Loucy (cell line): ENCODE results near the gene USP34.

Source experiments
- H2AFZ ChIP-seq: fragments of 200-600 bp; sonication (generic); 2 replicates; pipeline ENCODE4 v1.6.0; 2016; ENCODE audit warnings: antibody characterized with exemption, mild to moderate bottlenecking, low read length, moderate library complexity
- H3F3A ChIP-seq: fragments of 200-600 bp; 2 replicates; pipeline ENCODE4 v1.6.0; 2016; ENCODE audit warnings: antibody characterized with exemption, low read depth, mild to moderate bottlenecking
- H3K27me3 ChIP-seq: fragments of 200-600 bp; sonication (generic); 2 replicates; pipeline ENCODE4 v1.6.1; 2014; ENCODE audit warnings: low read length, mild to moderate bottlenecking; ENCODE audit not compliant: insufficient read depth, poor library complexity, severe bottlenecking
- H3K36me3 ChIP-seq: fragments of 200-600 bp; sonication (generic); 2 replicates; pipeline ENCODE4 v1.6.1; 2016; ENCODE audit warnings: low read length; ENCODE audit not compliant: insufficient read depth
- H3K4me1 ChIP-seq: fragments of 200-600 bp; sonication (generic); 2 replicates; pipeline ENCODE4 v1.5.1; 2014; ENCODE audit warnings: low read length, mild to moderate bottlenecking; ENCODE audit not compliant: insufficient read depth, poor library complexity, severe bottlenecking
- H3K4me2 ChIP-seq: fragments of 200-600 bp; sonication (generic); 2 replicates; pipeline ENCODE4 v1.6.0; 2014; ENCODE audit warnings: antibody characterized with exemption, low read length, low read depth, mild to moderate bottlenecking; ENCODE audit not compliant: poor library complexity, severe bottlenecking
- H3K4me3 ChIP-seq: fragments of 200-600 bp; sonication (generic); 2 replicates; pipeline ENCODE4 v1.5.1; 2014; ENCODE audit warnings: low read length, mild to moderate bottlenecking, mixed read lengths; ENCODE audit not compliant: poor library complexity, severe bottlenecking
- H3K79me2 ChIP-seq: fragments of 200-600 bp; sonication (generic); 2 replicates; pipeline ENCODE4 v1.6.1; 2014; ENCODE audit warnings: low read length; ENCODE audit not compliant: insufficient read depth
- H3K9ac ChIP-seq: fragments of 200-600 bp; sonication (generic); 2 replicates; pipeline ENCODE4 v1.6.0; 2014; ENCODE audit warnings: mild to moderate bottlenecking, low read depth, low read length, moderate library complexity; ENCODE audit not compliant: poor library complexity, severe bottlenecking
- H3K9me2 ChIP-seq: fragments of 200-600 bp; sonication (generic); replicated peaks from 2 replicates; pipeline ENCODE4 v1.6.1; 2016; ENCODE audit warnings: low read depth, low read length, mixed read lengths
- H3K9me3 ChIP-seq: fragments of 200-600 bp; sonication (generic); 2 replicates; pipeline ENCODE4 v1.6.1; 2014; ENCODE audit warnings: mild to moderate bottlenecking, antibody characterized with exemption, low read length, low read depth; ENCODE audit not compliant: insufficient read depth
- H4K20me1 ChIP-seq: fragments of 200-600 bp; sonication (generic); 2 replicates; pipeline ENCODE4 v1.6.0; 2014; ENCODE audit warnings: antibody characterized with exemption, low read length, mild to moderate bottlenecking; ENCODE audit not compliant: insufficient read depth, poor library complexity, severe bottlenecking
- EZH2phosphoT487 ChIP-seq: fragments of 200-600 bp; IDR thresholded peaks from 2 replicates; pipeline ENCODE4 v1.6.1; 2018; ENCODE audit warnings: antibody characterized with exemption, mild to moderate bottlenecking, moderate library complexity, borderline replicate concordance
- TF ChIP-seq, protein P1 (sequence below): fragments of 200-600 bp; sonication (generic); conservative IDR thresholded peaks from 2 replicates; pipeline ENCODE4 v1.5.1; 2014; ENCODE audit warnings: mild to moderate bottlenecking, antibody characterized with exemption, low read length

The USP34 gene

DNA sequence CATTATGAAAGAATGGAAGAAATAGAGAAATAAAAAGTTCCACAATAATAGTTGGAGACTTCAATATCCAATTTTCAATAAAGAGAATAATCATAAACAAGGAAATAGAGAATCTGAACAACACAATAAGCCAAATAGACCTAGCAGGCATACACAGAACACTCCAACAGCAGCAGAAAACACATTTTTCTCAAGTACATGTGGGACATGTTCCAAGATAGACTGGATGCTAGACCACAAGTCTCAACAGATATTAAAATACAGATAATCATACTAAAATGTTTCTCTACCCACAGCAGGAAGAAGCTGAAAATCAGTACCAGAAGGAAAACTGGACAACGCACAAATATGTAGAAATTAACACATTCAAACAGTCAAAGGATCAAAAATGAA is 113.9 kb downstream of the USP34 start:
- no peak overlapping the region for H3K9ac ChIP-seq
- H3K4me1 ChIP-seq, result no peaks in the 10 kb centered on the region
- no peak for TF ChIP-seq EZH2phosphoT487
- TF ChIP-seq, protein P1, sequence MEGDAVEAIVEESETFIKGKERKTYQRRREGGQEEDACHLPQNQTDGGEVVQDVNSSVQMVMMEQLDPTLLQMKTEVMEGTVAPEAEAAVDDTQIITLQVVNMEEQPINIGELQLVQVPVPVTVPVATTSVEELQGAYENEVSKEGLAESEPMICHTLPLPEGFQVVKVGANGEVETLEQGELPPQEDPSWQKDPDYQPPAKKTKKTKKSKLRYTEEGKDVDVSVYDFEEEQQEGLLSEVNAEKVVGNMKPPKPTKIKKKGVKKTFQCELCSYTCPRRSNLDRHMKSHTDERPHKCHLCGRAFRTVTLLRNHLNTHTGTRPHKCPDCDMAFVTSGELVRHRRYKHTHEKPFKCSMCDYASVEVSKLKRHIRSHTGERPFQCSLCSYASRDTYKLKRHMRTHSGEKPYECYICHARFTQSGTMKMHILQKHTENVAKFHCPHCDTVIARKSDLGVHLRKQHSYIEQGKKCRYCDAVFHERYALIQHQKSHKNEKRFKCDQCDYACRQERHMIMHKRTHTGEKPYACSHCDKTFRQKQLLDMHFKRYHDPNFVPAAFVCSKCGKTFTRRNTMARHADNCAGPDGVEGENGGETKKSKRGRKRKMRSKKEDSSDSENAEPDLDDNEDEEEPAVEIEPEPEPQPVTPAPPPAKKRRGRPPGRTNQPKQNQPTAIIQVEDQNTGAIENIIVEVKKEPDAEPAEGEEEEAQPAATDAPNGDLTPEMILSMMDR, result no peak
- H3K4me2 ChIP-seq, result no peak overlapping the region
- H2AFZ ChIP-seq, result no peak overlapping the region
- no peak overlapping the region for H3K4me3 ChIP-seq
- no peaks in the 10 kb centered on the region for H3K27me3 ChIP-seq
- H3K9me2 ChIP-seq, result no peaks in the 10 kb centered on the region
- H3K79me2 ChIP-seq, result peaks cover 64% of the 10 kb centered on the region
- peaks cover 29% of the 10 kb centered on the region; the same call in 1 of the 2 replicates for H3K36me3 ChIP-seq
- H4K20me1 ChIP-seq, result no peaks in the 10 kb centered on the region
- no peaks in the 10 kb centered on the region for H3F3A ChIP-seq
- H3K9me3 ChIP-seq, result peaks cover 10% of the 10 kb centered on the region; the same call in 1 of the 2 replicates

DNA sequence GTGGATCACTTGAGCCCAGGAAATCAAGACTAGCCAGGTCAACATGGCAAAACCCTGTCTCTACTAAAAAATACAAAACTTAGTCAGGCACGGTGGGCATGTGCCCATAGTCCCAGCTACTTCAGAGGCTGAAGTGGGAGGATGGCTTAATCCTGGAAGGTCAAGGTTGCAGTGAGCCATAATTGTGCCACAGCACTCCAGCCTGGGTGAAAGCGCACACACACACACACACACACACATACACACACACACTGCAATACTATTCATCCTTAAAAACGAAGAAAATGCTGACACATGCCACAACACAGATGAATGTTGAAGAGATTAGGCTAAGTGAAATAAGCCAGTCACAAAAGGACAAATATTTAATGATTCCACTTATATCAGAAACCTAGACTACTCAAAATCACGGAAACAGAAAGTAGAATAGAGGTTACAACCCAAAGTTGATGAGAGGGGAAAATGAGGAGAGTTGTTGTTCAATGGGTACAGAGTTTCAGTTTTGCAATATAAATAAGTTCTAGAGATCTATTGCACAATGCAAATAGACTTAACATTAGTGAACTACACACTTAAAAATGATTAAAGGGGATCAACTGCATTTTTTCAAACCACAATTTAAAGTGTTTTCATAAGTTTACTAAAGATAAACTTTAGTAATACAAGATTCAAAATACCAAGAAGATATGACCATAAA is 114.5 kb downstream of the USP34 start:
- Histone ChIP-seq H3K9me2 (no peaks in the 10 kb centered on the region), H3K4me2 (no peak overlapping the region), H3K4me1 (no peaks in the 10 kb centered on the region), H3K9me3 (peaks cover 10% of the 10 kb centered on the region; the same call in 1 of the 2 replicates), H2AFZ (no peak overlapping the region), H3K9ac (no peak overlapping the region), H3K36me3 (peaks cover 28% of the 10 kb centered on the region; the same call in 1 of the 2 replicates), H3F3A (no peaks in the 10 kb centered on the region), H3K79me2 (peaks cover 64% of the 10 kb centered on the region), H3K4me3 (no peak overlapping the region), H3K27me3 (no peaks in the 10 kb centered on the region), H4K20me1 (no peaks in the 10 kb centered on the region)
- TF ChIP-seq, protein P1, result no peak
- no peak for TF ChIP-seq EZH2phosphoT487

DNA sequence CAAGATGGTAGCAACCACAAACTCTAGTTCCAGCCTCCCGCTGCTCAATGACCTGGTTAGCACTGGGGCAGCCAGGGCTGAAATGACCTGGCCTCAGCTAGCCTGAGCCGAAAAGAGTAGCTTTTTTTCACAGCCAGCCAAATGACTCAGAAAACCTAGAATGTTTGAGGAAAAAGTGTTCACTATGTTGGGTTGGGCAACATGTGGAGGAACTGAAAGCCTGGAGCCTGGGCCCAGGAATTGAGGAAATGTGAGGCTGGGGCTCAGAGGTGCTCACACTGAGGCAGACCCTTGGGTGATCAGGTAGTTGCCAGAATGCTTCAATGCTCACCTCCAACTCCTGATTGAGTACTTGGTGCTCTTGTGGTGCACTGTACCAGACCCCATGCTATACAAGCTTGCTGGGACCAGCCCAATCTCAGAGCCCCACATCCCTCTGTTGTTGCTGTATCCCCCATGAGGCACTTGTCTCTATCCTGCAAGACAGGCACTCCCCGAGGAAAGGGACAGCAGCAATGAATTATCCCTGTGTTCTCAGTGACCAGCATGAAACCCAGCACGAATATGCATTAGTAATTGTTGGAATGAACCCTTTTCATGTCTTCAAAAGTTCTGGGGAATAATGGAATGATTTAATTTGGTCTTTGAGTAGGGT is 116.2 kb downstream of the USP34 start:
- TF ChIP-seq, protein P1, result no peak
- TF ChIP-seq EZH2phosphoT487, result no peak
- Histone ChIP-seq H3F3A (no peaks in the 10 kb centered on the region), H3K36me3 (peaks cover 37% of the 10 kb centered on the region), H3K4me3 (no peak overlapping the region), H3K4me1 (no peaks in the 10 kb centered on the region), H3K27me3 (no peaks in the 10 kb centered on the region), H2AFZ (no peak overlapping the region), H3K9me3 (peaks cover 10% of the 10 kb centered on the region; the same call in 1 of the 2 replicates), H3K79me2 (peaks cover 49% of the 10 kb centered on the region), H3K4me2 (no peak overlapping the region), H4K20me1 (no peaks in the 10 kb centered on the region), H3K9me2 (no peaks in the 10 kb centered on the region), H3K9ac (no peak overlapping the region)
